ENCODE measurements around the gene PTRH1.

Gene PTRH1

DNA sequence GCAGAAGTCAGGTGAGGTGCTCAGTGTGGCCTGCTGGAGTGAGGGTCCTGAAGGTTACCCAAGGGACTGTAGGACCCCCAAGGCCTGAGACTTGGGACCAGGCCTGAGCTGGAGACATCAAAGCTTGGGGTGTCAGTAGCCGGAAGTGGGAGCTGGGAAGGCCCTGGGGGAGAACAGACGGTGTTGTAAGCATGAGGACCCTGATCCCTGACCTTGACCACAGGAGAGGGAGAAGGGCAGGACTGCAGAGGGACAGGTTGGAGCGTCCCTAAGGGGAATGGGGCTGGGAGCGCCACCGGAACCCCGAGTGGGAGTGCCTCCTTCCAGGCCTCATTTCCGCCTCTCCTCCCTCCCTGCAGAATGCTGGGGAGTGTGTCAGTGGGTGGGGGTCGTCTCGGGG lies 949 bp upstream of the PTRH1 start:
- DNase-seq = no peak

GRCh38 chr9:127714951-127715469 lies 453 bp downstream of the PTRH1 start:
- peak; percentile 34 for DNase-seq

DNA sequence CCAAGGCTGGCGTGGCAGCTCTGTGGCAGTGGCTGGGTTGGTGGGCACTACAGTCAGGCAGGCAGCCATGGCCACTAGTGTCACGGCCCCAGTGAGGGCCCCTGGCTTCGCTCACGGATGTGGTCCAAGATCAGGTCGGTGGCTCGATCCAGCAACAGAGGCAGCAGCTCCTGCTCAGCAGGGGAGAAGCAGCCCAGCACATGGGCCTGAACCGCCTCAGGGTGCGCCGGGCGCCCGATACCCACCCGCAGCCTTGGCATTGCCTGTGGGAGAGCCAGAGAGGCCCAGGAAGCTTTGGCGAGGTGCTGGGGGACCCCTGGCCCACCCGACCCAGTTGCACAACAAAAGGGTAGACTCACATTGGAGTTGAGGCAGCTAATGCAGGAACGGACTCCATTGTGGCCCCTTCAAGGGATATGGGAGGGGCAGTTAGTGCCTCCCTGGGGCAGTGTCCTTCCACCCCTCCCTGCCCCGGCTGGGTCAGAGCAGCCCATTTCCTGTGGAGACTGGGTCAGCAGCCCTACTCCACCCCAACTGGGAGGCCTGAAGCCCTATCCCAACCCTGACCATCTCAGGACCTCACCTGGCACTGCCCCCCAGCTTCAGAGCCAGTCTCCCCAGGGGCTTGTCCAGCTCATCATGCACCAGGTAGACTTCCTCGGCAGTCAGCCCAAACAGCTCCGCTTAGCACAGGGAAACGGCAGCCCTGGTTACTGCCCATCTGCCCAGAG lies 1.3 kb downstream of the PTRH1 start:
- DNase-seq = no peak

GRCh38 chr9:127712867-127713266 lies 2.6 kb downstream of the PTRH1 start:
- DNase-seq = no peak

- no peak for DNase-seq
Observed at GRCh38 chr9:127712371-127712770, 3.1 kb downstream of the PTRH1 start.

- no peak for DNase-seq
Observed at GRCh38 chr9:127711831-127712274, 3.6 kb downstream of the PTRH1 start.

- DNase-seq = no peak
Observed at GRCh38 chr9:127711226-127711701, 4.2 kb downstream of the PTRH1 start.

DNA sequence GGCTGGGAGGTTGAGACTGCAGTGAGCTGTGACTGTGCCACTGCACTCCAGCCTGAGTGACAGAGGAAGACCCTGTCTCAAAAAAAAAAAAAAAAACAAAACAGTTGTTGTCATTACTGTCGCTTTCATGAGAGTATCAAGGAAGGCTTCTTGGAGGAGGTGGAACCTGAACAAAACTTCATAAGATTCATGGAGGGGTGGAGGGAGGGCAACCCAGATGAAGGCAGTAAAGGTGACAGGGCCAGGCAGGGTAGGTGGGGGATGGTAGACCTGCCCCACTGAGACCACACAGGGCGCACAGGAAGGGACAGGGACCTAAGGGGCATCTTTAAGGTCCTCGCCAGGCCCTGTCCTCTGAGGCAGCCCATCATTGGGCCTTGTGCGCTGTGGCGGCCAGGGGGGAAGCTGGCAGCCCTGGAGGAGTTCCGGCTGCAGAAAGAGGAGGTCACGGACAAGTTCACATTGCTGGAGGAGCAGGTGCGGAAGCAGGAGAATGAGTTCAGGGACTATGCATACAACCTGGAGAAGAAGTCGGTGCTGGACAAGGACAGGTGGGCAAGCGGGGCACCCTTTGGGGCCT lies 5.2 kb downstream of the PTRH1 start:
- no peak for DNase-seq

- no peak for DNase-seq
Observed at GRCh38 chr9:127708952-127709587, 6.4 kb downstream of the PTRH1 start.

DNA sequence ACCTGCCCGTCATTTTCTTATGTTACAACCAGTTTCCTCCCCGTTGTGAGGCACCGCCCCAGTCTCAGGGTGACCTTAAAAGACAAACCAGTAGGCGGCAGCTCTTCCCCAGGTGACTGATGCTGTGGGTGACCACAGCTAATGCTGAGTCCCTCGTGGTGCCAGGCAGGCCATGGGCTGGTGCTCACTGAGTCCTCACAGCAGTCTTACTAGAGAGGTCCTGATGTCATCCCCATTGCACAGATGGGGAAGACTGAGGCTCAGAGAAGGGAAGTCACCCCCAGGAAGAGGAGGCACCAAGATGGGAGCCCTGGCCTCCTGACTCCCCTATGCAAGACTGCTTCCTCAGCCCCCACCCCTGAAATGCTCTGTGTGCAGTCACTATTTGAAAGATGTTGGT lies 7.7 kb downstream of the PTRH1 start:
- peak; percentile 50 for DNase-seq

DNA sequence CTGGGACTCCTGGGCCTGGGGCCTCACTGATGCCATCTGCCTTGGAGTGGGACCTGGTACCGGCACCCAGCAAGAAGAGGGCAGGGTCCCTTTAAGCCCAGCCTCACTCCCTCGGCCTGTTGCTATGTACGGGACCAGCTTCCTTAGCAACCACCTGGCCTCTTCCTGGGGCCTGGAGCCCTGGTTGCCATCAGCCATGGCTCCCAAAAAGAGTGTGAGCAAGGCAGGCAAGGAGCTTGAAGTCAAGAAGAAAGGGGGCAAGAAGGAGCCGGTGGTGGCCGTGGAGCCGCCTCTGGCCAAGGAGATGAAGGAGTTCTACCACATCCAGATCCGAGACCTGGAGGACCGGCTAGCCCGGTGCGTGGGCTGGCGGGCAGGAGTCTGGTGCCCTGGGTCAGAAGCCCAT lies 8.6 kb downstream of the PTRH1 start, which contains the start of gene CFAP157:
Gene CFAP157 (plus strand): TSS at position 153 of the 406 bp plus-strand sequence. CDS start 44 bp downstream, at position 197.
- no peak for DNase-seq

DNA sequence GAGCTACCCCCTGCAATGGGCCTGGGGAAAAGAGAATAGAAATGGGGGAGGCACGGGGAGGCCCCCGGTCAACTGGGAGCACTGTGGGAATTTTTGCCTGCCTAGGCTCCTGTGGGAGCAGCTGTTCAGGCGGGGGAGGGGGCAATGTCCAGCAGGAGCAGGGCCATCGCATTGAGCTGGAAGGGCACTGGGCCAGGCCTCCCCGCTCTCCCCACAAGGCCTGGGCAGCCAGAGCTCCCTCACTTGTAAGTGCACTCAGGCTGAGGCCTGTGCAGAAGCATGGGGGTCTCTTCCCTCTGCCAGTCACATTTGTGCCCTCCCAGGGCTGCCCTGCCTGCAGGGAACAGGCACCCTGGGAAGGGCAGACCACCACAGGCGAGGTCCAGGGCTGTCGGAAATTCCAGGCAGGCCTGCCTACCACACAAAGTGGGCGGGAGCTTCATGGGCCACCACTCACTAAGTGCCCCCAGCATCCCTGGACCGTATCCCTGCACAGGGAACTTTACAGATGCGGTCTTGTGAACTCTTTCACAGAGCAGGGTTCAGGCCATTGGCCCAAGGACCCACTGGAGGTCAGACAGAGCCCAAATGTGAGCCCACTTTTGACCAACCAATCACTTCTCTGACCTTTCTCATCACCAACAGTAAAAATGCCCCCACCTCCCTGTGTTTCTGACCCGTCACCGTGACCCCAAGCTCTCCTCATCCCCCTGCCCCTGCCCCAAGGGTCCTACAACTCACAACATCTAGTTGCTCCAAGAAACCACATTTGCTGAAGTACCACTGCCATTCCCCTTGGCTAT lies 9.7 kb downstream of the PTRH1 start:
- DNase-seq = no peak

GRCh38 chr9:127703289-127703946 lies 12.0 kb downstream of the PTRH1 start:
- no peak for DNase-seq

DNA sequence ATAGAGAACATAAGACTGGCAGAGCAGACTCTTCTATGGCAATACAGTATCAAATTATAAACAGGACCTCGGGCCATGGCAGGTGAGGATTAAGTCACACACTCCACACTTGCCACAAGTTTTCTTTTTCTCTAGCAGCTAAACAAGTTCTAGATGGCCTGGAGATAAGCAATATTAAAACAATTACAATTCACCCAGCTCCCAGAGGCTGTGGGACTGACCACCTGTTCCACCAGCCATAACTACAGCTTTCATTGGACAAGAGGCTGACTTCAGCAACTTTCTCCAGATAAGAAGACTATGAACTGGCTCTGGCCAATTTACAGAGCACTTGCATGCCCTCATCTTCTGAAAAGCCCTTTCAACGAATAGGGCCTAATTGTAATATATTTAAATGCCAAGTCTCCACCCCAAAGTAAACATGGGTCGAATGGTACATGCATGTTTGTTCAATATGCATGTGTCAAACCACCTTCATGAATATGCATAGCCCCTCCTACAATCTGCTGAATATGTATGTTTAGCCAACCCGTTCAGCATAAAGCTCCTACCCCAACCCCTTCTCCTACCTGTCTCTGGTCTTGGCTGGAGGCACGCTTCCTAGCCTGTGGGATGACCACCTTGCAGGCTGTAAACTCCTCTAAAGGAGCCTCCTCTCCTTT lies 14.7 kb downstream of the PTRH1 start:
- DNase-seq = no peak

- DNase-seq = no peak
Observed at GRCh38 chr9:127700140-127700539, 15.3 kb downstream of the PTRH1 start.

DNA sequence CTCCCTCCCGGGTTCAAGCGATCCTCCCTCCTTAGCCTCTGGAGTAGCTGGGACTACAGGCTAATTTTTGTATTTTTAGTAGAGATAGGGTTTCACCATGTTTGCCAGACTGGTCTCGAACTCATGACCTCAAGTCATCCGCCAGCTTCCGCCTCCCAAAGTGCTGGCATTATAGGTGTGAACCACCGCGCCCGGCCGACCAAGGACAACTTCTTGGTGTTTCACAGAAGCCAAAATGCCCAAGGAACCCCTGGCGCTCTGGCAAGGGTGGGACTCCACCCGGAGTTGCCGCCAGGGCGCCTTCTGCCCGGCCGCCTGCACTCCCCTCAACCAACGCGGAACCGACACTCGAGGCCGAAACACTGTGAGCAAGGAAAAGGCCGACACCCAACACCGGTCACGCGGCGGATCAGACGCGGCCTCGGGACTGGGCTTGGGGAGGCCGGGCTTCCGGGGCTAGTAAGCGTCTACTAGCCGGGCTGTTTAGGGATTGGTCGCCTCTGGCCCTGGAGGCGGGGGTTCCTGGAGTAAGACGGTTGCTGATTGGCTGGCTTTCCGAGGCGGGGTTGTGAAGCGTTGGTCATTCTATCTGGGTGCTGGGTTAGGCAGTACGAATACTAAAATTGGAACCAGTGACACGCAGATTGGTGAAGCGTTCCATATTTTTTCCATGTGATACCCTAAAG lies 16.3 kb downstream of the PTRH1 start:
- peak; percentile 91 for DNase-seq

- no peak for DNase-seq
Observed at GRCh38 chr9:127698386-127698785, 17.1 kb downstream of the PTRH1 start.

- DNase-seq = no peak
Observed at GRCh38 chr9:127697575-127697974, 17.9 kb downstream of the PTRH1 start.

- DNase-seq = no peak
Observed at GRCh38 chr9:127694890-127695720, 20.4 kb downstream of the PTRH1 start.

- DNase-seq = no peak
Observed at GRCh38 chr9:127693697-127694096, 21.8 kb downstream of the PTRH1 start.

Measured in stimulated activated CD8-positive, alpha-beta memory T cell treated with anti-CD3 and anti-CD28 coated beads, Interleukin-4, amount 100 ng/mL, for 48 hours (primary cell).